Measurements from ENCODE around the gene CAMSAP1.
"Not testable (repeated sequence)": the region's sequence is repeated elsewhere in the genome, so short reads cannot be mapped to it uniquely, and the experiment has no call there.

CAMSAP1 gene

GRCh38 chr9:135945969-135946368 is 38.6 kb upstream of the CAMSAP1 start:
- no peak overlapping the region for H3K4me3 ChIP-seq (ENCODE audit: low read depth, low read length)
- no peak for TF ChIP-seq CTCF (IDR thresholded peaks at IDR 0.05; ENCODE audit: borderline replicate concordance, insufficient read depth, low read depth, low read length)

GRCh38 chr9:135944444-135945252 is 37.3 kb upstream of the CAMSAP1 start:
- H3K4me3 ChIP-seq (ENCODE audit: low read depth, low read length), result no peak overlapping the region
- no peak for TF ChIP-seq CTCF (IDR thresholded peaks at IDR 0.05; ENCODE audit: borderline replicate concordance, insufficient read depth, low read depth, low read length)

GRCh38 chr9:135943604-135944003 is 36.3 kb upstream of the CAMSAP1 start:
- not testable (repeated sequence) for H3K4me3 ChIP-seq (ENCODE audit: low read depth, low read length)

- TF ChIP-seq CTCF (IDR thresholded peaks at IDR 0.05; ENCODE audit: borderline replicate concordance, insufficient read depth, low read depth, low read length), result no peak
- H3K4me3 ChIP-seq (ENCODE audit: low read depth, low read length), result no peak overlapping the region
Measured at GRCh38 chr9:135941288-135941995, 34.1 kb upstream of the CAMSAP1 start.

- TF ChIP-seq CTCF (IDR thresholded peaks at IDR 0.05; ENCODE audit: borderline replicate concordance, insufficient read depth, low read depth, low read length), result no peak
- no peak overlapping the region for H3K4me3 ChIP-seq (ENCODE audit: low read depth, low read length)
Measured at GRCh38 chr9:135939351-135940265, 32.3 kb upstream of the CAMSAP1 start.

GRCh38 chr9:135937521-135938489 is 30.5 kb upstream of the CAMSAP1 start:
- TF ChIP-seq CTCF (IDR thresholded peaks at IDR 0.05; ENCODE audit: borderline replicate concordance, insufficient read depth, low read depth, low read length), result no peak

More at GRCh38 chr9:135937521-135938489, 30.5 kb upstream of the CAMSAP1 start:
- no peak overlapping the region for H3K4me3 ChIP-seq (ENCODE audit: low read depth, low read length)
